ENCODE measurements around the gene MRO.

Gene MRO

GRCh38 chr18:50805732-50806131 is 14.1 kb downstream of the MRO start:
- no peaks in the 10 kb centered on the region for H3K79me2 ChIP-seq (ENCODE audit: low read length)
- H4K20me1 ChIP-seq (ENCODE audit: insufficient read depth, low read length) = no peaks in the 10 kb centered on the region
- H3K9ac ChIP-seq (ENCODE audit: low read length) = no peak overlapping the region
- no peak overlapping the region for H3K27ac ChIP-seq (ENCODE audit: low read length)
- H3K36me3 ChIP-seq (replicated peaks; ENCODE audit: low read depth, low read length) = no peaks in the 10 kb centered on the region
- peaks cover 16% of the 10 kb centered on the region for H3K27me3 ChIP-seq (ENCODE audit: low read depth, low read length)
- no peaks in the 10 kb centered on the region for H3K9me3 ChIP-seq (ENCODE audit: insufficient read depth, low read length)
- H3K4me1 ChIP-seq (ENCODE audit: low read length) = peaks cover 11% of the 10 kb centered on the region
- TF ChIP-seq CTCF (IDR thresholded peaks at IDR 0.05; ENCODE audit: low read depth, low read length) = no peak
- TF ChIP-seq EZH2phosphoT487 (IDR thresholded peaks at IDR 0.05; ENCODE audit: low read depth) = no peak
- no peak overlapping the region for H2AFZ ChIP-seq (ENCODE audit: low read depth, low read length)
- H3K4me3 ChIP-seq (ENCODE audit: low read length) = no peak overlapping the region
- no peak overlapping the region for H3K4me2 ChIP-seq (ENCODE audit: low read length)

- Histone ChIP-seq H3K79me2 (ENCODE audit: low read length) (no peaks in the 10 kb centered on the region), H2AFZ (ENCODE audit: low read depth, low read length) (no peak overlapping the region), H3K4me1 (ENCODE audit: low read length) (peaks cover 11% of the 10 kb centered on the region), H3K9me3 (ENCODE audit: insufficient read depth, low read length) (no peaks in the 10 kb centered on the region), H3K36me3 (replicated peaks; ENCODE audit: low read depth, low read length) (no peaks in the 10 kb centered on the region), H3K4me2 (ENCODE audit: low read length) (no peak overlapping the region), H3K4me3 (ENCODE audit: low read length) (no peak overlapping the region), H3K27me3 (ENCODE audit: low read depth, low read length) (peaks cover 26% of the 10 kb centered on the region), H3K9ac (ENCODE audit: low read length) (no peak overlapping the region), H4K20me1 (ENCODE audit: insufficient read depth, low read length) (no peaks in the 10 kb centered on the region), H3K27ac (ENCODE audit: low read length) (no peak overlapping the region)
- TF ChIP-seq EZH2phosphoT487 (IDR thresholded peaks at IDR 0.05; ENCODE audit: low read depth) (no peak), CTCF (IDR thresholded peaks at IDR 0.05; ENCODE audit: low read depth, low read length) (no peak)
Observed at GRCh38 chr18:50803592-50803991, 16.2 kb downstream of the MRO start.

GRCh38 chr18:50802141-50802540 is 17.7 kb downstream of the MRO start:
- H3K27me3 ChIP-seq (ENCODE audit: low read depth, low read length) = peaks cover 29% of the 10 kb centered on the region
- H3K27ac ChIP-seq (ENCODE audit: low read length) = no peak overlapping the region
- H3K79me2 ChIP-seq (ENCODE audit: low read length) = no peaks in the 10 kb centered on the region
- H4K20me1 ChIP-seq (ENCODE audit: insufficient read depth, low read length) = no peaks in the 10 kb centered on the region
- H3K36me3 ChIP-seq (replicated peaks; ENCODE audit: low read depth, low read length) = no peaks in the 10 kb centered on the region
- H3K4me2 ChIP-seq (ENCODE audit: low read length) = no peak overlapping the region
- TF ChIP-seq EZH2phosphoT487 (IDR thresholded peaks at IDR 0.05; ENCODE audit: low read depth) = no peak
- TF ChIP-seq CTCF (IDR thresholded peaks at IDR 0.05; ENCODE audit: low read depth, low read length) = no peak
- H3K4me1 ChIP-seq (ENCODE audit: low read length) = 0 out of 2 replicates have a peak, but pooled peaks cover under 1% of the 10 kb centered on the region
- no peak overlapping the region for H3K4me3 ChIP-seq (ENCODE audit: low read length)
- H3K9ac ChIP-seq (ENCODE audit: low read length) = no peak overlapping the region
- H3K9me3 ChIP-seq (ENCODE audit: insufficient read depth, low read length) = no peaks in the 10 kb centered on the region
- H2AFZ ChIP-seq (ENCODE audit: low read depth, low read length) = no peak overlapping the region

GRCh38 chr18:50797142-50797541 is 22.7 kb downstream of the MRO start:
- Histone ChIP-seq H3K4me3 (ENCODE audit: low read length) (no peak overlapping the region), H4K20me1 (ENCODE audit: insufficient read depth, low read length) (no peaks in the 10 kb centered on the region), H3K36me3 (replicated peaks; ENCODE audit: low read depth, low read length) (no peaks in the 10 kb centered on the region), H3K9me3 (ENCODE audit: insufficient read depth, low read length) (no peaks in the 10 kb centered on the region), H3K9ac (ENCODE audit: low read length) (no peak overlapping the region), H2AFZ (ENCODE audit: low read depth, low read length) (no peak overlapping the region), H3K79me2 (ENCODE audit: low read length) (no peaks in the 10 kb centered on the region), H3K27ac (ENCODE audit: low read length) (no peak overlapping the region), H3K27me3 (ENCODE audit: low read depth, low read length) (peaks cover 56% of the 10 kb centered on the region), H3K4me1 (ENCODE audit: low read length) (no peaks in the 10 kb centered on the region), H3K4me2 (ENCODE audit: low read length) (no peak overlapping the region)
- TF ChIP-seq CTCF (IDR thresholded peaks at IDR 0.05; ENCODE audit: low read depth, low read length) = no peak
- TF ChIP-seq EZH2phosphoT487 (IDR thresholded peaks at IDR 0.05; ENCODE audit: low read depth) = no peak
